Measurements from ENCODE around the gene DNAJC10.
"Not testable (repeated sequence)": the region's sequence is repeated elsewhere in the genome, so short reads cannot be mapped to it uniquely, and the experiment has no call there.

DNAJC10 gene, protein sequence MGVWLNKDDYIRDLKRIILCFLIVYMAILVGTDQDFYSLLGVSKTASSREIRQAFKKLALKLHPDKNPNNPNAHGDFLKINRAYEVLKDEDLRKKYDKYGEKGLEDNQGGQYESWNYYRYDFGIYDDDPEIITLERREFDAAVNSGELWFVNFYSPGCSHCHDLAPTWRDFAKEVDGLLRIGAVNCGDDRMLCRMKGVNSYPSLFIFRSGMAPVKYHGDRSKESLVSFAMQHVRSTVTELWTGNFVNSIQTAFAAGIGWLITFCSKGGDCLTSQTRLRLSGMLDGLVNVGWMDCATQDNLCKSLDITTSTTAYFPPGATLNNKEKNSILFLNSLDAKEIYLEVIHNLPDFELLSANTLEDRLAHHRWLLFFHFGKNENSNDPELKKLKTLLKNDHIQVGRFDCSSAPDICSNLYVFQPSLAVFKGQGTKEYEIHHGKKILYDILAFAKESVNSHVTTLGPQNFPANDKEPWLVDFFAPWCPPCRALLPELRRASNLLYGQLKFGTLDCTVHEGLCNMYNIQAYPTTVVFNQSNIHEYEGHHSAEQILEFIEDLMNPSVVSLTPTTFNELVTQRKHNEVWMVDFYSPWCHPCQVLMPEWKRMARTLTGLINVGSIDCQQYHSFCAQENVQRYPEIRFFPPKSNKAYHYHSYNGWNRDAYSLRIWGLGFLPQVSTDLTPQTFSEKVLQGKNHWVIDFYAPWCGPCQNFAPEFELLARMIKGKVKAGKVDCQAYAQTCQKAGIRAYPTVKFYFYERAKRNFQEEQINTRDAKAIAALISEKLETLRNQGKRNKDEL

DNA sequence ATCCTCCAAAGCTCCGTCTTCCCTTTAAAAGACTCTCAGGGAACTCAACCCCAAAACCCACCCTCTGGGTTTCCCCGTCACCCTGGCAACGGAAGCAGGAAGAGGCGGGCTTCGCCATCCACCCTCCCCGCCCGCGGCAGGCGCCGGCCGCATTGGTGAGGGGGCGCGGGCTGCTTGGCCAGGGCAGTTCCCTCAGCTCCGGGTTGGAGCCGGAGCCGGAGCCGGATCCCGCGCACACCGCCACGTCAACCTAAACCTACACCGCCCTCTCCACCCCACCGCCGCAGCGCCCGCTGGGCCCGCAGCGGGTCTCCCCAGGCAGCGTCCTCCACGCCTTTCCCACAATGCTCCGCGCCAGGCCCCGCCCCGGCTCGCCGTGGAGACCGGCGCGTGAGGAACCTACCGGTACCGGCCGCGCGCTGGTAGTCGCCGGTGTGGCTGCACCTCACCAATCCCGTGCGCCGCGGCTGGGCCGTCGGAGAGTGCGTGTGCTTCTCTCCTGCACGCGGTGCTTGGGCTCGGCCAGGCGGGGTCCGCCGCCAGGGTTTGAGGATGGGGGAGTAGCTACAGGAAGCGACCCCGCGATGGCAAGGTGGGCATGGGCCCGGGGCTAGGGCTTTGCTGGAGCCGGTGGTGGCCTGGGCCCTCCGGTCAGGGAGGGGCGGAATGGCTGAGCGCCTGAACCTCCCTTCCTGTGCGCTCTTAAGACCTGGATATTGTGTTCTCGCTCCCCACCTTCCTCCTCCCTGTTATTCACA is at the start of gene DNAJC10:
Gene DNAJC10, plus strand, starts transcription at position 366 of the 758 bp plus-strand sequence. CDS start 1,830 bp downstream, outside the sequence.
- peak; percentile 94 for DNase-seq

DNA sequence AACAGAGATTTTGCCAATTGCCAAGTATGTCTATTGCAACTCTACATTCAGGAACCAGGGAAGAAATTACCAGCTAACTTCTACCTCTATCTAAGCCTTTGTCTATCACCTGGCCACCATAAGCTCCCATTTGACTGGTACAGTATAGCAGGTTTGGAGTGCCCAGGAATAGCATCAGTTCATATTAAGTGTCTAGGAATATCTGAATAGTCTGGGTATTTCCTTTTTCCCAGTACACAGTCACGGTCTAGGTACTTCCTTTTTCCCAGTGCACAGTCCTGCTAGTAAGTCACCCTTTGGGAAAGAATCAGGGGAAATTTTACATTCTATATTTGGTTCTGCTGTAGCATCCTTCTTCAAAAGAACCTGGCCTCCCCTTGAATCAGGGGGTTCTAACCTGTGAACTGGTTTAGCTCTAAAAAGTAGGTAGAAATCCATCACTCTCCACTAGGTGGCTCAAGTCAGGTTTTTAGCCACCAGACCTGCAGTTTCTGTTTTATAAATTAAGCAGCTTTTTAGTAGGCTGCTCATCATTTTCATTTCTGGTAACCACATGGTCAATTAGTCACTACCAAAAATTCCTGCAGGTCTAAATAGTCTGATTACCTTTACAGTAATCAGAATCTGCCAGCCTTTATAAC is 49.3 kb upstream of the DNAJC10 start:
- no peak for DNase-seq

DNA sequence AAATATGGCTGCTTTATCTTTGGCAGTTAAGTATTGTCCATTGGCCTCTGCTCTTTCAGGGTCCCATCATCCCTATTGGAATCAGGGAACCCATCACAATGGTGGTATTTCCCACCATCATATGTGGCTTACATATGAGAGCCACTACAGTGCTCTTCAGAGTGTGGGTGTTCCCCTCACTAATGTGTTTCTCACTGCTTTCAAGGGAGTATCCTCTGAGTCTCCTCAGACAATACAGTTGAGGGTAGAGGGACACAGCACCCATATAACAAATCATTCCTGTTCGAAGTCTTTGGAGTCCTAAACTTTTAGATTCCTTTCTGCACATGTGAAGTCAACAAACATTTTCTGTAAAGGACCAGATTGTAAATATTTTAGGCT is 48.8 kb upstream of the DNAJC10 start:
- DNase-seq, result no peak

DNA sequence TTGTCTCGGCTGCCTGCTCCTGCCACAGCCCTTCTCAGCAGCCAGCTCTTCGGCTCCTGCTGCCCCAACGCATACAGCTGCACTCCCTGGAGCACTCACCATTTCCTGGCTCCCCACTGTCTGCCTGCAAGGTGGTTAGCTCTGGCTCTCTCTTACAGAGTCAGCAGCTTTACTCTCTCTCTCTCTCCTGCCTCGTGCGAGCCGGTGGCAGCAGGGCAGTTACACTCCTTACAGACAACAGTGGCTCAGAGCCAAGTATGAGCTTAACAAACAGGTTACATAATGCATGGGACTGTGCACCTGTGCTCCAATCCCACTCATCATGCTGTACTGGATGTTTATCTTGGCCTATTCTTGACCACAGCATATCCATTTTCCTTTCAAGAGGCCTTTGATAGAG is 47.4 kb upstream of the DNAJC10 start:
- DNase-seq, result no peak

DNA sequence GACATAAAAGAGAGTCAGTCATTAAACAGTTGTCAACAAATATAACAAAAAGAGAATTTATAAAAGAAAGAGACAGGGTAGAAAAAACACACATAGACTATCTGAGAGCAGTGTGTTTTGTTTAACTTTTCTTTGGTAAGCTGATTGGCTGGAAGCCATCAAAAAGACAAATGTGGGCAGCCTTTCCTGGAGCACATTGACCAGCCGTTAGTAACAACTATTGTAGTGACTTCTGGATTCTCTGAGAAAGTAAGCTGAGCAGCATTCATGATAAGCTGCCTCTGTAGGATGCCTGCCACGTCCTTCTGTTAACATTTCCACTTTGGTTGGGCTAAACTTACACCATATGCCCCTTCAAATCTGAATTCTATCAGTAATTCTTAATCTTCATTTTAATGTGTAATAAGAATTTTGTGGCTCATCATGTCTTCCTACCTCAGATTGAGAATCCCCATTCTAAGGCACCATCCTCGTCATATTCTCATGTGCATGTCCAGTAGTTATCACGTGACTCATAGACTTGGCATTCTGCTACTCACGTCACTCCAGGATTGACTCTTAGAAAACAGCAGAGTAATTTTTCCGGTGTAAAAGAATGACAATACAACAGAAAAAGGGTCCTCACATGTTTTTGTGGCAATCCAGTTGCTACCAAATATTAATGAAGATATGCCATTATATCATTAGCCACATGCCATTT is 43.4 kb upstream of the DNAJC10 start:
- DNase-seq, result no peak

DNA sequence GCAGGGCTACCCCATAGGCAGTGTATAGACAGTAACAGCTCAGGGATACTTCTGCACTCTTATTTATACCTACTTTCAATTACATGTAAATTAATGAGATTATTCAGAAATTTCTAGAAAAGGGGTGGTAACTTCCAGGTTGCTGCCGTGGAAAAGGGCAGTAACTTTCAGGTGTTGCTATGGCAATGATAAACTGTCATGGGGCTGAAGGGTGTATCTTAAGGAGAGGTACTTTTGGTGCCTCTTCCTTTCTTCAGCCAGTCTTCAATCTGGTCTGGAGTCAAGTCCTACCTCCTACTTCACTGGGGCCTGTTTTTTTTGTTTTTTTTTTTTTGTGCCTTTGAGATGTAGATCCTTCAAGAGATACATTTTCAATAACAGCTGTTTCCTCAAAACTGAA is 35.2 kb upstream of the DNAJC10 start:
- DNase-seq, result no peak

DNA sequence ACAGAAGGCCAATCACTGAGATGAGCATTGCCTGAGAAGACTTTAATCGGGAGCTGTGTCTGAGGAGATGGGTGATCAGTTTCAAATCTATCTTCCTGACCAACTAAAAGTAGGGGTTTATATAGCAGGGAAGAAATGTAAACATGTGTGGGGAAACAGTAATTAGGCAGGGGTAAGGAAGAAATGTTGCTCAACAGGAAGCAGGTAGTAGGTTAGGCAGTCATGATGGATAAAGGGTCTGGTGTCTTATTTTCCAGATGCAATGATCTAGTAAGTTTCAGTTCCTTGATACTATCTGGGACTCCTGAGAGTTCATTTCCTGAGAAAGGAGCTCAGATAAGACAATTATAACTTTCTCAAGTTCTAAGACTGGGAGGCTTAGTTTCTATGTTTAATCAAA is 33.8 kb upstream of the DNAJC10 start:
- no peak for DNase-seq

DNA sequence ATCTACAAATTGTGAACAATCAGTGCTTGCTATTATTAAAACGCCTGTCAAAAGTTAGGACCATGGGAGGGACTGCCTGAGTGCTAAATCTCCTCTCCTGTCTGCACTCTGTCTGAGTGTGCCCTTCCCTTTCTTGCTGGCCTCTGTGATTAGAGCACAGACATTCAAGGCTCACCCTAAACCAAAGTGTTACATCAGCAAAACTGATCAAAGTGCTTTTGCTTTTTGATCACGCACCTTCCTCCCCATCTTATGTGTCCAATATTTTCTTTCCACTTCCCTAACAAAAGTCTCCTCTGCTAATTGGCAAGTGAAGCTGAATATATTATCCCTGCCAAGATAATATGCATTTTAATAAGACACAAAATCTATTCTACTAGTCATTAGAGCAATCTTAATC is 30.5 kb upstream of the DNAJC10 start:
- DNase-seq, result no peak

DNA sequence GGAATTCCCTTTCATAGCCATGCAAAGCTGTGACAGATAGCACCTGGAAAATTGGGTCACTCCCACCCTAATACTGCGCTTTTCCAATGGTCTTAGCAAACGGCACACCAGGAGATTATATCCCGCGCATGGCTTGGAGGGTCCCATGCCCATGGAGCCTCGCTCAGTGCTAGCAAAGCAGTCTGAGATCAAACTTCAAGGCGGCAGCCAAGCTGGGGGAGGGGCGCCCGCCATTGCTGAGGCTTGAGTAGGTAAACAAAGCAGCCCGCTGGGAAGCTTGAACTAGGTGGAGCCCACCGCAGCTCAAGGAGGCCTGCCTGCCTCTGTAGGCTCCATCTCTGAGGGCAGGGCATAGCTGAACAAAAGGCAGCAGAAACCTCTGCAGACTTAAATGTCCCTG is 29.3 kb upstream of the DNAJC10 start:
- DNase-seq, result not testable (repeated sequence)

DNA sequence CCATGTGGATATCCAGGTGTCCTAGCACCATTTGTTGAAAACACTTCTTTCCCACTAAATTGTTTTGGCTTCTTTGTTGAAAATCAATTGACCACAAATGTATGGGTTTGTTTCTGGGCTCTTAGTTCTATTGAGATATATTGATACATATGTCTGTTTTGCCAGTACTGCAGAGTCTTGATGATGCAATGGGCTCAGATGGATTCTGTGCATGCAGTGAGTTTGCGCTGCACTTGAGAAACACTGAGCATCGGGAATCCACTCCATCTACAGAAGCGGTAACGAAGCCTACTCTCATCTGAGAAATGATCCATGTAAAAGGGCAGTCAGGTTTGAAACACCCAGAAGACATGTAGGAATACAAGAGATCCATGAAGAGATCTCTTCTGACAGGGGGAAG is 21.9 kb upstream of the DNAJC10 start:
- DNase-seq, result no peak

DNA sequence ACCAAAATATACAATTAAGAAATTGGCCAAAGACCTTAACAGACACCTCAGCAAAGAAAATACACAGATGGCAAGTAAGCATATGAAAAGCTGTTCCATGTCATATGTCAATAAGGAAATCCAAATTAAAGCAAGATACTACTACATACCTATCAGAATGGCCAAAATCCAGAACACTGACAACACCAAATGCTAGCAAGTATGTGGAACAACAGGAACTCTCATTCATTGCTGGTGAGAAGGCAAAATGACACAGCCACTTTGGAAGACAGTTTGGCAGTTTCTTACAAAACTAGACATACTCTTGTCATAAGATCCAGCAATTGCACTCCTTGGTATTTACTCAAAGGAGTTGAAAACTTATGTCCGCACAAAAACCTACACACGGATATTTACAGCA is 20.3 kb upstream of the DNAJC10 start:
- DNase-seq, result no peak

DNA sequence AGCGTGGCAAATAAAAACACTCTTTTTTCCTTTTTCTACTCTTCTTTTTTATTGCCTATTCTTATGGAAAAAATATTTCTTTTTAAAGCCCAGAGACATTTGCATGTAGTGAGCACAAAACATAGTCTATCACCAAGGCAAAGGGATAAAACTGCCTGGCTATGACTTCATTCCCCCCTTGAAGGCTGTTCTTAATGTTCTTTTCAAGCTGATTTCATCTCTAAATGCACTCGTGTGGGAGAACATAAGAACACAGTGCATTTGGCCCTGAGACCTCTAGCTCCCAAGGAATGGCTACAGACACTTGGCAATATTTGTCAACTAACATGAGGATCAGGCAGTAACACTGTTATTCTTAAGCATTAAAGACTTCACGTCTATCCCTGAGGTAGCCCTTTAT is 17.4 kb upstream of the DNAJC10 start:
- DNase-seq, result no peak

DNA sequence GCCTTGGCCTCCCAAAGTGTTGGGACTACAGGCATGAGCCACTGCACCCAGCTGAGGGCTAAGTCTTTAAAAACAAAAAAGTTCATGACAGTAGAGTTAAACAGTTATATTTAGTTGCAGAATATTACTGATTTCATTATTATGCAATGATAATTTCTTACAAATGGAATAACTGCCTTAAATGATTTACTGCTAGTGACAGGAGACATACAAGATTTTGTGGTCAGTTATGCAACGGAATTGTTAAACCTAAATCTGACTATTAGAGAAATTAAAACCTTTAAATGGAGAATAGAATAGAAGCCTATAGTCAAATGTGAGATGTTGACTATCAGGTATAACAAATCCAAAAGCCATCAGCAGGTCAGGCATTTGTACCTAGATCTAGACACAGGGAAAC is 10.3 kb upstream of the DNAJC10 start:
- DNase-seq, result no peak

DNA sequence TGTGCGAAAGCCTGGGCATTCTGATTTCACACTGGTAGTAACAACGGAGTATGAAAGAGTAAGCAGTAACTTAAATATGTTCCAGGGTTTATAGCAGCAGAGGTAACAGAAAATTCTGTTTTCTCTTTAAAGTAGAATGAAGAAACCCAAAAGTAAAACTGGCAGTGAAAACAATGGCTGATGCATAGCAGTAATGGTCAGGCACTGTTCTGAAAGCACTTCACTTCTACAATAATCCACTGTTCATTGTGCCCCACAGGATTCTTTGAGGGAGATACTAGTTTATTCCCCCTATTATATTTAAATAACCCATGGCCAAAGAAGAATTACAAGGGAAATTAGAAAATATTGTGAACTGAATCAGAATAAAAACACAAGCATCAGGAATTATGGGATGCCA is 9.3 kb upstream of the DNAJC10 start:
- DNase-seq, result no peak

DNA sequence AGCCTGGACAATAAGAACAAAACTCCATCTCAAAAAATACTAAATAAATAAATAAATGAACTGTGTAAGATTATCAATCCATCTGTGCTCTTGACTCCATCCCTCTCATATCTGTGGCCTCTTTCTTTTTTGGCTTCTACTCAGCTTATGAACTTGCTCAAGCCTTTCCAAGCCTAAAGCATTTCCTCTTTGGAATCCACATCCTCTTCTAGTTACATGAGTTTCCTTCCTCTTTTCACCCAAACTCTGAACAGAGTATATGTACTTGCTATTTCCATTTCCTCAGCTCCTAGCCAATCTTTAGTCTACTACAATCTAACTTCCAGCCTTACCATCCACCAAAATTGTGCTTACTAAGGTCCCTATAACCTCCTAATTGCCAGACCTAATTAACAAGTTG is 2.5 kb upstream of the DNAJC10 start:
- no peak for DNase-seq

DNA sequence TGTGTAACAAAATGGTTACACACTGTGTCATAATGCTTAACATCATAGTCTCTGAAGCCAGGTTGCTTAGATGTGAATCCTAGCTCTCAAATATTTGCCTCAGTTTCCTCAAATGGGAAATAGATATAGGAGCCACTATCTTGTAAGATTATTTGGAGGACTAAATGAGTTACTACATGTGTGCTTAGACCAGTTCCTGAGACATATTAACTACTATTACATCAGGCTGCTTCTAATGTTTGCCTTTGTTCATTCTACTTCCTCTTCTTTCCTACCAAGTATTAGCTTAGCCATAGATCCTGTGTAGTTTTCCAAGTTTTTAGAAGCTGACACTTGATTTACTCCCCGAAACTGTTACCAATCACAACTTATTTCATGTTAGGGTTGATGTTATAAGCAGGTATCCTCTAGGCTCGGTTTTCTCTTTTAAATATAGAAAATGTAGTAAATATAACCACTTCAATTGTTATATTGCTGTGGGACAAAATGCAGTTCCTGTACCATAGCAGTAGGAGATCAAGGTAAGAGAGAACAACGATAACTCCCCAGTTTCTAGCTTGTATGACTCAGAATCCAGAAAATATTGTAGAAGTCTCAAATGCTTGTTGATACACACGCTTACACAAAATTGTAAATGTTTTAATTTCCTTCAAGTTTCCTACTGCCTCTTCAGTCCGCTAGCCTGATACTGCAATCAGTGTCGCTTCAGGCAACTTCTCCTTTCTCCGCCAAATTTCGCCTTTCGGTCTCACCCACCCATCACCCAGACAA is 751 bp upstream of the DNAJC10 start:
- DNase-seq, result no peak

DNA sequence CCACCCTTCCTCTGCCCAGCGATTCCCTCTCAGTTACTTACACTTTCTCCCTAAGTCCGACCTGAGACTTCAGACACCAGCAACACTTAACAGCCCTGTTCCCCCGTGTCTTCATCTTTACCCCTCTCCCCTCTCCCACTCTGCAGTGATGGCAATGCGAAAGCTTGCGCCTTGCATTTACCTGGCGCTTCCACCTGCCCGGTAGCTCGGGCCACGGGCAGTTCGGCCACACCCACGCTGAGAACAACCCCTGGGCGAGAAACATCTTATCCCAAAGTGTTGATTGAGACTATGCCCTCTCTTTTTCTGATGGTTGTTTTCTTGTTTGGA is 558 bp downstream of the DNAJC10 start:
- DNase-seq, result no peak

DNA sequence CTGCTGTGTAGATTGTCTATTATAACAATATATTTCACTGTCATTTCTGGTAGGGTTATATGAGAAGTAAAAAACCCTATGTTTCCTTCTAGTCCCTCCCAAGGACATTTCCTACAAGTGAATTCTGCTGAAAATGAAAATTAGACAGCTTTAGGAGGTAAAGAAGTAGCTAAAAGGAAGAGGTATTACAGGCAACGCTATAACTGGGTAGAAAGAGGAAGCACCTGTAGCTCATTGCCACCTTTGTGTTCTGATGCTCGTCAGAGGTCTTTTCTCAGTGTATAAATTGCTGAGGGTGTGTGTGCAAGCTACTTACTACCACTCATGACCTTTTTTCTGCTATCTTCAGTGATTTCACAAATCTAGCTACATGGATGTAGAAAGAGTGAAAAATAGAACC is 1.4 kb downstream of the DNAJC10 start:
- no peak for DNase-seq

DNA sequence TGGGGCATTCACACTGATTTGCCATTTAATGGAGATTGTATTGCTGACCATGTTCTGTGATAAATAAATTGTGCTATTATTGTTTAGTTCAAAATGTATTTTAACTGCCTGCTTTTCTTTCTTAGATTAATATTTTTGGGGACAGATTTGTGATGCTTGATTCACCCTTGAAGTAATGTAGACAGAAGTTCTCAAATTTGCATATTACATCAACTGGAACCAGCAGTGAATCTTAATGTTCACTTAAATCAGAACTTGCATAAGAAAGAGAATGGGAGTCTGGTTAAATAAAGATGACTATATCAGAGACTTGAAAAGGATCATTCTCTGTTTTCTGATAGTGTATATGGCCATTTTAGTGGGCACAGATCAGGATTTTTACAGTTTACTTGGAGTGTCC is 1.8 kb downstream of the DNAJC10 start:
- no peak for DNase-seq

DNA sequence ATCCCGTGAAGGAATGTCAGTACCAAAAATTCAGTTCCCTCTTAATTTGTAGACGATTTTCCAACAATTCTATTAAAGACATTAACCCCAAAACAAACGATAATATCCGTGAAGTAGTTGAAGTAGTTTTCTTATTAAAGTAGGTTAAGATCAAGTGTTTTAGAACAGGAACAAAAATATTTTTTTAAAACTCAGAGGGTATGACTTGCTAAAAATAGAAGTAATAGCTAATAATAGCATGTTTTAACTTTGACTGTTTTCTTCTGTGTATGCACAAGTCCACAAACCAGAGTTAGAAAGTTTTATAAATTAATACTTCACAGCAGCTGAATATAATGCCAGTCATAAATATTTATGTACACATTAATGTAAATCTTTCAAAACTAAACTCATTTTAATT is 2.4 kb downstream of the DNAJC10 start:
- DNase-seq, result no peak

DNA sequence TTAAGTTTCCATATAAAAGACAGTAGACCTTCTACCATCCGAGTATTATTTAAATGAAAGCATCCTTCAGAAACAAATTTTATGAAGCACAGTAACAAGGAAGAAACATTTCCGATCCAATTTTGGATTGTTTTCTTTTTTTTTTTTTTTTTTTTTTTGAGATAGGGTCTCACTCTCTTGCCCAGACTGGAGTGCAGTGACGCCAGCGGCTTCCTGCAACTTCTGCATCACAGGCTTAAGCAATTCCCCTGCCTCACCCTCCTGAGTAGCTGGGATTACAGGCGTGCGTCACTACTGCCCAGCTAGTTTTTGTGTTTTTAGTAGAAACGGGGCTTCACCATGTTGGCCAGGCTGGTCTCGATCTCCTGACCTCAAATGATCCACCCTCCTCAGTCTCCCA is 3.1 kb downstream of the DNAJC10 start:
- not testable (repeated sequence) for DNase-seq

DNA sequence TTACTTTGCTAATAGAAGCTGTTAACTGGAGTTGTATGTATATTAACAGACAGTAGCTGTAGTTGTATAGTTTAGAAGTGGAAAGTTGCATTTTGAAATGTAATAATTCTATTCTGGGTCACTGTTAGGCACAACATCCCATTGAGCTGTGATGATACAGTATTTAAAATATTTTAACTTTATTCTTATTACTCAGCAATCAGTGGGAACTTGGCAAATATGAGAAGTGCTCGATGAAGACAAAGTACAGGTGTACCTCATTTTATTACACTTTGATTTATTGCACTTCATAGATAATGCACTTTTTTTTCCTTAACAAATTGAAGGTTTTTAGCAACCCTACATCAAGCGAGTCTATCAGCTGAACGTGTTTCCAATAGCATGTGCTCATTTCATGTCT is 8.6 kb downstream of the DNAJC10 start:
- DNase-seq, result no peak

Measured in right hindlimb (tissue), 1 donor.